Activated CD8-positive, alpha-beta memory T cell treated with anti-CD3 and anti-CD28 coated beads for 1 hour (primary cell): ENCODE measurements around the gene MAD1L1.

Source experiments
- DNase-seq, 2 donors: peaks; one replicate each; pipeline ENCODE4 v3.0.0-alpha.2; 2020; ENCODE audit warnings: low read depth in 1 of 2; ENCODE audit errors: extremely low read depth in 1 of 2

MAD1L1 gene

GRCh38 chr7:2051707-2052656, 180.8 kb downstream of the MAD1L1 start:
- no peak for DNase-seq

GRCh38 chr7:2050511-2050866, 182.3 kb downstream of the MAD1L1 start:
- DNase-seq, result no peak

GRCh38 chr7:2049782-2050510, 182.8 kb downstream of the MAD1L1 start:
- no peak for DNase-seq

GRCh38 chr7:2049111-2049781, 183.5 kb downstream of the MAD1L1 start:
- DNase-seq, result no peak

GRCh38 chr7:2048531-2048930, 184.2 kb downstream of the MAD1L1 start:
- DNase-seq, result no peak

- no peak for DNase-seq
These were observed 184.7 kb downstream of the MAD1L1 start for GRCh38 chr7:2048006-2048405.

- no peak for DNase-seq
These were observed 185.9 kb downstream of the MAD1L1 start for GRCh38 chr7:2046581-2047565.

GRCh38 chr7:2045559-2046405, 187.0 kb downstream of the MAD1L1 start:
- no peak for DNase-seq

GRCh38 chr7:2044883-2045471, 187.8 kb downstream of the MAD1L1 start:
- DNase-seq, result no peak

- no peak for DNase-seq
These were observed 188.3 kb downstream of the MAD1L1 start for GRCh38 chr7:2044311-2044882.

- DNase-seq, result no peak
These were observed 189.3 kb downstream of the MAD1L1 start for GRCh38 chr7:2043316-2044039.

GRCh38 chr7:2042650-2043049, 190.1 kb downstream of the MAD1L1 start:
- no peak for DNase-seq

GRCh38 chr7:2041496-2042367, 191.0 kb downstream of the MAD1L1 start:
- no peak for DNase-seq

GRCh38 chr7:2040893-2041270, 191.9 kb downstream of the MAD1L1 start:
- no peak for DNase-seq

- DNase-seq, result no peak
These were observed 192.4 kb downstream of the MAD1L1 start for GRCh38 chr7:2040201-2040892.

- no peak for DNase-seq
These were observed 193.6 kb downstream of the MAD1L1 start for GRCh38 chr7:2038931-2039728.
